Osteocyte (in vitro differentiated cells): ENCODE data around the gene TBC1D19. TPM values are rescaled to one million over a fixed set of nuclear protein-coding genes. Genes with fewer than 3 reads are reported as not detected.

ENCODE experiments used
- DNase-seq: peaks from one replicate; pipeline ENCODE4 v3.0.0; 2021; ENCODE audit warnings: mixed read lengths; ENCODE audit not compliant: unreplicated experiment; ENCODE audit errors: extremely low spot score
- H3K27ac Mint-ChIP-seq: one replicate; pipeline ENCODE4 v1.8.0; 2021; ENCODE audit warnings: mild to moderate bottlenecking, mixed read lengths; ENCODE audit not compliant: unreplicated experiment
- H3K27me3 Mint-ChIP-seq: one replicate; pipeline ENCODE4 v1.8.0; 2021; ENCODE audit warnings: mixed read lengths; ENCODE audit not compliant: unreplicated experiment
- H3K36me3 Mint-ChIP-seq: one replicate; pipeline ENCODE4 v1.8.0; 2021; ENCODE audit warnings: mixed read lengths; ENCODE audit not compliant: unreplicated experiment
- H3K4me1 Mint-ChIP-seq: one replicate; pipeline ENCODE4 v1.8.0; 2021; ENCODE audit warnings: mixed read lengths; ENCODE audit not compliant: unreplicated experiment
- H3K4me3 Mint-ChIP-seq: one replicate; pipeline ENCODE4 v1.8.0; 2021; ENCODE audit warnings: mild to moderate bottlenecking, moderate library complexity, mixed read lengths; ENCODE audit not compliant: unreplicated experiment
- H3K9me3 Mint-ChIP-seq: one replicate; pipeline ENCODE4 v1.8.0; 2021; ENCODE audit warnings: mixed read lengths; ENCODE audit not compliant: unreplicated experiment
- CTCF ChIP-seq: fragments of 200-600 bp; sonication (generic); IDR thresholded peaks from 2 replicates; pipeline ENCODE4 v1.5.0; 2021; ENCODE audit warnings: antibody characterized with exemption, mild to moderate bottlenecking, moderate library complexity
- total RNA-seq: library from RNA; stranded (reverse); gene quantifications from 2 replicates; pipeline ENCODE4 v1.2.1, GENCODE V29; 2021

The TBC1D19 gene
- total RNA-seq, 1 donor from 2014 or later = 13.5 TPM

- no peak overlapping the region for H3K4me3 Mint-ChIP-seq
- no peaks in the 10 kb centered on the region for H3K4me1 Mint-ChIP-seq
- H3K27me3 Mint-ChIP-seq = no peaks in the 10 kb centered on the region
- DNase-seq = no peak
- peaks cover 31% of the 10 kb centered on the region for H3K36me3 Mint-ChIP-seq
- H3K9me3 Mint-ChIP-seq = peaks cover 10% of the 10 kb centered on the region
- no peak overlapping the region for H3K27ac Mint-ChIP-seq
- no peak for TF ChIP-seq CTCF
Measured at GRCh38 chr4:26741491-26741871, 157.6 kb downstream of the TBC1D19 start.

- Mint-ChIP-seq H3K4me1 (no peaks in the 10 kb centered on the region), H3K36me3 (peaks cover 50% of the 10 kb centered on the region), H3K4me3 (no peak overlapping the region), H3K27me3 (no peaks in the 10 kb centered on the region), H3K9me3 (peaks cover 10% of the 10 kb centered on the region), H3K27ac (no peak overlapping the region)
- TF ChIP-seq CTCF = no peak
- DNase-seq = no peak
Measured at GRCh38 chr4:26746802-26747213, 162.9 kb downstream of the TBC1D19 start.

GRCh38 chr4:26748811-26749210 is 164.9 kb downstream of the TBC1D19 start:
- Mint-ChIP-seq H3K4me3 (no peak overlapping the region), H3K27ac (no peak overlapping the region), H3K36me3 (peaks cover 40% of the 10 kb centered on the region), H3K9me3 (peaks cover 5% of the 10 kb centered on the region), H3K27me3 (no peaks in the 10 kb centered on the region), H3K4me1 (no peaks in the 10 kb centered on the region)
- no peak for TF ChIP-seq CTCF
- no peak for DNase-seq

- no peaks in the 10 kb centered on the region for H3K4me1 Mint-ChIP-seq
- no peaks in the 10 kb centered on the region for H3K27me3 Mint-ChIP-seq
- H3K27ac Mint-ChIP-seq = no peak overlapping the region
- H3K36me3 Mint-ChIP-seq = peaks cover 33% of the 10 kb centered on the region
- no peak overlapping the region for H3K4me3 Mint-ChIP-seq
- DNase-seq = no peak
- peaks cover 5% of the 10 kb centered on the region for H3K9me3 Mint-ChIP-seq
- no peak for TF ChIP-seq CTCF
Measured at GRCh38 chr4:26749867-26750266, 166.0 kb downstream of the TBC1D19 start.

GRCh38 chr4:26751004-26751403 is 167.1 kb downstream of the TBC1D19 start:
- H3K9me3 Mint-ChIP-seq = peaks cover 4% of the 10 kb centered on the region
- no peaks in the 10 kb centered on the region for H3K27me3 Mint-ChIP-seq
- H3K36me3 Mint-ChIP-seq = peaks cover 28% of the 10 kb centered on the region
- DNase-seq = no peak
- H3K4me1 Mint-ChIP-seq = no peaks in the 10 kb centered on the region
- no peak overlapping the region for H3K4me3 Mint-ChIP-seq
- no peak overlapping the region for H3K27ac Mint-ChIP-seq
- no peak for TF ChIP-seq CTCF
